Liver (tissue), 3 donors: ENCODE data around the gene PTCSC3.

Source experiments
- CTCF ChIP-seq: fragments of 150-350 bp; IDR thresholded peaks from 2 replicates; pipeline ENCODE4 v1.5.1; 2017; ENCODE audit warnings: improper control_type of control experiment, low read depth, low read length; ENCODE audit not compliant: missing input control
- FOXA1 ChIP-seq: IDR thresholded peaks from 2 replicates; pipeline ENCODE4 v1.6.1; 2016; ENCODE audit warnings: antibody characterized with exemption
- JUND ChIP-seq, 2 donors: IDR thresholded peaks; 2 replicates each; pipeline ENCODE4 v1.6.1; 2016; ENCODE audit warnings: antibody characterized with exemption in 2 of 2
- MAX ChIP-seq: IDR thresholded peaks from 2 replicates; pipeline ENCODE4 v1.6.1; 2016; ENCODE audit warnings: antibody characterized with exemption
- RAD21 ChIP-seq, 2 donors: IDR thresholded peaks; 2 replicates each; pipeline ENCODE4 v1.6.1; 2016; ENCODE audit warnings: antibody characterized with exemption in 2 of 2, mild to moderate bottlenecking in 2 of 2
- SP1 ChIP-seq: IDR thresholded peaks from 2 replicates; pipeline ENCODE4 v1.6.1; 2018; ENCODE audit warnings: antibody characterized with exemption, mild to moderate bottlenecking
- TAF1 ChIP-seq: conservative IDR thresholded peaks from 2 replicates; pipeline ENCODE4 v1.6.1; 2016; ENCODE audit warnings: antibody characterized with exemption, mild to moderate bottlenecking
- YY1 ChIP-seq: IDR thresholded peaks from 2 replicates; pipeline ENCODE4 v1.6.1; 2016; ENCODE audit warnings: antibody characterized with exemption, mild to moderate bottlenecking
- ZBTB33 ChIP-seq: IDR thresholded peaks from 2 replicates; pipeline ENCODE4 v1.6.1; 2016; ENCODE audit warnings: antibody characterized with exemption
- donor health status: healthy.
- donor health status: healthy.

- TF ChIP-seq ZBTB33 (no peak), FOXA1 (no peak), MAX (no peak), CTCF (no peak), JUND (IDR thresholded peaks at IDR 0.05) (no peak), YY1 (no peak), TAF1 (no peak), RAD21 (IDR thresholded peaks at IDR 0.05) (no peak), SP1 (no peak)
These were observed 49.6 kb upstream of the PTCSC3 start for GRCh38 chr14:36226164-36226563.
